ENCODE measurements around the gene ITGB4. TPM values are rescaled to one million over a fixed set of nuclear protein-coding genes. Genes with fewer than 3 reads are reported as not detected.
A peak's percentile ranks its signal among the peaks of the same experiment; 100 is the strongest.

ITGB4 gene
- total RNA-seq, 1 experiment from 2014 or later: 568 TPM

GRCh38 chr17:75737133-75737962 is 16.1 kb downstream of the ITGB4 start (continued):
- TF ChIP-seq CEBPB (IDR thresholded peaks at IDR 0.05; ENCODE audit: low read depth) (no peak), ZFX (IDR thresholded peaks at IDR 0.05) (no peak), ZNF274 (IDR thresholded peaks at IDR 0.05; ENCODE audit: low read depth, low read length) (no peak)

GRCh38 chr17:75738218-75738802 is 17.1 kb downstream of the ITGB4 start:
- BruUV-seq (replicated peaks): TSS peak; percentile 1
- Histone ChIP-seq H3K9ac (ENCODE audit: low read length) (no peak overlapping the region), H3K4me2 (ENCODE audit: low read length) (no peak overlapping the region), H3K4me3 (replicated peaks in 1 of 2; ENCODE audit: low read depth in 1 of 2, low read length in 2 of 2) (no peak overlapping the region), H3K9me3 (ENCODE audit: control insufficient read depth in 1 of 2, insufficient read depth in 1 of 2, low read depth in 1 of 2, low read length in 2 of 2) (no peaks in the 10 kb centered on the region), H3K79me2 (ENCODE audit: insufficient read depth, low read length) (no peaks in the 10 kb centered on the region; the same call in 1 of the 2 replicates), H3K9me2 (ENCODE audit: insufficient read depth) (no peaks in the 10 kb centered on the region), H4K20me1 (ENCODE audit: insufficient read depth) (no peaks in the 10 kb centered on the region), H3K36me3 (ENCODE audit: control insufficient read depth in 1 of 2, insufficient read depth in 2 of 2, low read length in 2 of 2) (peaks cover 46 to 84% of the 10 kb centered on the region in 2 experiments), H3K27ac (ENCODE audit: low read depth, low read length) (no peak overlapping the region), H3K27me3 (ENCODE audit: insufficient read depth, low read length) (no peaks in the 10 kb centered on the region), H2AFZ (ENCODE audit: low read depth, low read length, poor library complexity, severe bottlenecking) (no peak overlapping the region), H3K4me1 (ENCODE audit: control insufficient read depth in 1 of 2, insufficient read depth in 2 of 2, low read length in 2 of 2) (no peaks in the 10 kb centered on the region)
- intact Hi-C loops (cut with micrococcal nuclease): no loop called here
- RAD21 ChIA-PET (ENCODE audit: low non-redundant PET in 1 of 2, low total read pairs in 2 of 2, uncharacterized antibody in 2 of 2, unreplicated experiment in 2 of 2): interaction anchor here in 1 of 2 experiments (1.8 kb wide), 1 partner anchor 10 kb away, joined by 6 read pairs; no protein-coding TSS in a partner anchor
- no peak for ATAC-seq
- DNase-seq (ENCODE audit: low read depth, low spot score): no peak
- CTCF ChIA-PET: interaction anchor here (0.9 to 1.8 kb wide), 4 partner anchors 9 to 63 kb away, joined by 3 to 6 read pairs (median 4); no protein-coding TSS in a partner anchor
- POLR2A ChIA-PET: interaction anchor here (0.6 to 1.9 kb wide), 5 partner anchors 9 to 449 kb away, joined by 3 to 5 read pairs (median 5); partner anchors contain the start of genes ITGB4 and SLC25A19
- TF ChIP-seq, protein P1, sequence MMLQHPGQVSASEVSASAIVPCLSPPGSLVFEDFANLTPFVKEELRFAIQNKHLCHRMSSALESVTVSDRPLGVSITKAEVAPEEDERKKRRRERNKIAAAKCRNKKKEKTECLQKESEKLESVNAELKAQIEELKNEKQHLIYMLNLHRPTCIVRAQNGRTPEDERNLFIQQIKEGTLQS (IDR thresholded peaks at IDR 0.05): no peak
- TF ChIP-seq CEBPB (IDR thresholded peaks at IDR 0.05; ENCODE audit: low read depth) (no peak), SRF (IDR thresholded peaks at IDR 0.05; ENCODE audit: low read depth) (no peak), EGR1 (IDR thresholded peaks at IDR 0.05; ENCODE audit: low read depth) (no peak), JUND (IDR thresholded peaks at IDR 0.05) (no peak), ZBTB33 (IDR thresholded peaks at IDR 0.05; ENCODE audit: extremely low read depth, insufficient replicate concordance, low read length) (no peak), EZH2 (IDR thresholded peaks at IDR 0.05) (no peak), EZH2phosphoT487 (IDR thresholded peaks at IDR 0.05; ENCODE audit: borderline replicate concordance) (no peak), ELF1 (IDR thresholded peaks at IDR 0.05; ENCODE audit: borderline replicate concordance, low read depth) (no peak), TCF7L2 (IDR thresholded peaks at IDR 0.05; ENCODE audit: borderline replicate concordance, extremely low read depth, insufficient read depth, insufficient read length) (no peak), ZFX (IDR thresholded peaks at IDR 0.05) (no peak), RAD21 (IDR thresholded peaks at IDR 0.05; ENCODE audit: low read depth) (no peak), POLR2AphosphoS5 (IDR thresholded peaks at IDR 0.05; ENCODE audit: low read depth, low read length) (no peak), FOSL1 (IDR thresholded peaks at IDR 0.05; ENCODE audit: low read depth) (no peak)
